Liver (tissue), 3 donors: ENCODE measurements around the gene CALHM3.

ENCODE experiments used
- ATF3 ChIP-seq: IDR thresholded peaks from 2 replicates; pipeline ENCODE4 v1.6.1; 2016; ENCODE audit warnings: antibody characterized with exemption
- CTCF ChIP-seq: fragments of 150-350 bp; IDR thresholded peaks from 2 replicates; pipeline ENCODE4 v1.5.1; 2017; ENCODE audit warnings: improper control_type of control experiment, low read depth, low read length; ENCODE audit not compliant: missing input control
- FOXA1 ChIP-seq: IDR thresholded peaks from 2 replicates; pipeline ENCODE4 v1.6.1; 2016; ENCODE audit warnings: antibody characterized with exemption
- FOXA2 ChIP-seq: IDR thresholded peaks from 2 replicates; pipeline ENCODE4 v1.6.1; 2016; ENCODE audit warnings: antibody characterized with exemption
- HNF4G ChIP-seq: IDR thresholded peaks from 2 replicates; pipeline ENCODE4 v1.6.1; 2016; ENCODE audit warnings: antibody characterized with exemption
- JUND ChIP-seq, 2 donors: IDR thresholded peaks; 2 replicates each; pipeline ENCODE4 v1.6.1; 2016; ENCODE audit warnings: antibody characterized with exemption in 2 of 2
- RAD21 ChIP-seq, 2 donors: IDR thresholded peaks; 2 replicates each; pipeline ENCODE4 v1.6.1; 2016; ENCODE audit warnings: antibody characterized with exemption in 2 of 2, mild to moderate bottlenecking in 2 of 2
- REST ChIP-seq: IDR thresholded peaks from 2 replicates; pipeline ENCODE4 v1.6.1; 2016; ENCODE audit warnings: antibody characterized with exemption, mild to moderate bottlenecking
- RXRA ChIP-seq, 2 donors: IDR thresholded peaks; 2 replicates each; pipeline ENCODE4 v1.6.1; 2017 to 2018; ENCODE audit warnings: antibody characterized with exemption in 2 of 2, mild to moderate bottlenecking in 1 of 2
- SP1 ChIP-seq: IDR thresholded peaks from 2 replicates; pipeline ENCODE4 v1.6.1; 2018; ENCODE audit warnings: antibody characterized with exemption, mild to moderate bottlenecking
- YY1 ChIP-seq: IDR thresholded peaks from 2 replicates; pipeline ENCODE4 v1.6.1; 2016; ENCODE audit warnings: antibody characterized with exemption, mild to moderate bottlenecking
- donor health status: healthy.
- donor health status: healthy.

DNA sequence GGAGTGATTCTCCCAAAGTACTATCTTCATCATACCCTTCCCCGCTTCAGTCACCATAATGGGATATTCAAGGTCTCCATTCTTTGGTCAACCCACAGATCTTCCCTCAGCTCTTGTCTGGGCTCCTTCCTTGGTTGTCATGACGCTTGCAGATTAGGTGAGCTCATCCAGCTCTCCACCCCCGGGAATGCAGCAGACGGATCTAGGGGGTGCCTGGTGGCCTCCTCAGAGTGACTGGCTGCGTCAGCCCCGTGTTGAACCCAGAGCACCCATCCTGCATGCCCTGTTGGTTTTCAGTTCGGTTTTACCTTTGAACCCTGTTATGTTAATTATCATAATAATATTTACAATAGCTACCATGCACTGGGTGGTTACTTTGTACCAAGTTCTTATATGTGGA lies 20.8 kb upstream of the CALHM3 start:
- no peak for TF ChIP-seq CTCF
- TF ChIP-seq RAD21 (IDR thresholded peaks at IDR 0.05): no peak
- no peak for TF ChIP-seq JUND (IDR thresholded peaks at IDR 0.05)
- no peak for TF ChIP-seq RXRA (IDR thresholded peaks at IDR 0.05)
- no peak for TF ChIP-seq SP1
- TF ChIP-seq YY1: no peak
- no peak for TF ChIP-seq FOXA2
- TF ChIP-seq ATF3: no peak
- no peak for TF ChIP-seq REST
- no peak for TF ChIP-seq HNF4G
- no peak for TF ChIP-seq FOXA1
